Naive thymus-derived CD4-positive, alpha-beta T cell (primary cell): ENCODE results near the gene GMPR. TPM values are rescaled to one million over a fixed set of nuclear protein-coding genes. Genes with fewer than 3 reads are reported as not detected.

Experiments
- ATAC-seq: fragments of 150-1000 bp; cut with Tn5 transposase; 2 replicates; pipeline ENCODE4 v1.10.0; 2021; ENCODE audit warnings: mild to moderate bottlenecking, moderate library complexity
- CTCF ChIA-PET: fragments of 350-600 bp; sonication (Branson Sonifier 250); formaldehyde crosslinking; loops from one replicate; lab custom pipeline; 2021; ENCODE audit warnings: antibody characterized with exemption; lab: Charles Lee
- POLR2A ChIA-PET: fragments of 350-600 bp; sonication (Branson Sonifier 250); formaldehyde crosslinking; loops from one replicate; lab custom pipeline; 2021; ENCODE audit warnings: antibody characterized with exemption, inconsistent platforms; lab: Charles Lee
- DNase-seq, 9 donors: peaks; one replicate each; pipeline versions ENCODE4 v3.0.0 to v3.0.0-alpha.2; 2020 to 2022; ENCODE audit warnings: mixed read lengths in 1 of 9
- H3K27ac ChIP-seq: one replicate; pipeline ENCODE4 v1.7.0; 2013; ENCODE audit warnings: mild to moderate bottlenecking, low read depth, low read length, moderate library complexity
- H3K27me3 ChIP-seq, 2 donors: one replicate each; pipeline ENCODE4 v1.7.0; 2013; ENCODE audit warnings: low read length in 2 of 2, mild to moderate bottlenecking in 2 of 2, moderate library complexity in 2 of 2; ENCODE audit not compliant: control insufficient read depth in 2 of 2, insufficient read depth in 2 of 2
- H3K36me3 ChIP-seq, 3 experiments: 1 replicate in 2 of 3; 2 replicates in 1 of 3; pipeline ENCODE4 v1.7.0; 2013; ENCODE audit warnings: low read length in 3 of 3, mild to moderate bottlenecking in 3 of 3, moderate library complexity in 1 of 3; ENCODE audit not compliant: insufficient read depth in 3 of 3, control insufficient read depth in 2 of 3
- H3K4me1 ChIP-seq, 2 donors: one replicate each; pipeline ENCODE4 v1.7.0; 2013; ENCODE audit warnings: low read length in 2 of 2, mild to moderate bottlenecking in 2 of 2, moderate library complexity in 1 of 2; ENCODE audit not compliant: control insufficient read depth in 2 of 2, insufficient read depth in 2 of 2
- H3K4me3 ChIP-seq: 2 replicates; pipeline ENCODE4 v1.7.0; 2013; ENCODE audit warnings: mild to moderate bottlenecking, low read length
- H3K9me3 ChIP-seq, 3 experiments: 1 replicate in 2 of 3; 2 replicates in 1 of 3; pipeline ENCODE4 v1.7.0; 2013; ENCODE audit warnings: low read length in 3 of 3; ENCODE audit not compliant: control insufficient read depth in 2 of 3
- H3K27ac Mint-ChIP-seq, 9 donors: one replicate each; pipeline ENCODE4 v1.8.0; 2020 to 2022; ENCODE audit warnings: mixed read lengths in 9 of 9, mild to moderate bottlenecking in 8 of 9, moderate library complexity in 5 of 9, inconsistent platforms in 2 of 9
- H3K27me3 Mint-ChIP-seq, 5 donors: one replicate each; pipeline ENCODE4 v1.8.0; 2021 to 2022; ENCODE audit warnings: mixed read lengths in 5 of 5, mild to moderate bottlenecking in 1 of 5
- H3K36me3 Mint-ChIP-seq, 5 donors: one replicate each; pipeline ENCODE4 v1.8.0; 2020 to 2022; ENCODE audit warnings: mixed read lengths in 5 of 5, mild to moderate bottlenecking in 3 of 5, inconsistent platforms in 1 of 5
- H3K4me1 Mint-ChIP-seq, 7 donors: one replicate each; pipeline ENCODE4 v1.8.0; 2020 to 2022; ENCODE audit warnings: mixed read lengths in 7 of 7, mild to moderate bottlenecking in 3 of 7, inconsistent platforms in 1 of 7
- H3K4me3 Mint-ChIP-seq, 10 donors: one replicate each; pipeline ENCODE4 v1.8.0; 2020 to 2022; ENCODE audit warnings: mild to moderate bottlenecking in 10 of 10, mixed read lengths in 10 of 10, moderate library complexity in 6 of 10, inconsistent platforms in 2 of 10
- H3K9me3 Mint-ChIP-seq, 11 donors: one replicate each; pipeline ENCODE4 v1.8.0; 2020 to 2022; ENCODE audit warnings: mixed read lengths in 11 of 11, mild to moderate bottlenecking in 4 of 11, inconsistent platforms in 1 of 11, moderate library complexity in 1 of 11
- intact Hi-C, 2 donors: fragments of 100-400 bp; cut with micrococcal nuclease; formaldehyde crosslinking; loops; one replicate each; pipeline ENCODE4 v1.15.1; 2023
- polyA plus RNA-seq, 2 donors: library from polyadenylated mRNA; unstranded; fragments of 300-500 nt; fragmentation: Illumina TruSeq; gene quantifications; one replicate each; pipeline ENCODE4 v1.2.3, GENCODE V29; 2021
- total RNA-seq, 6 experiments: library from RNA in 5 of 6; stranded (reverse) in 5 of 6; gene quantifications; 1 replicate in 5 of 6; 2 replicates in 1 of 6; pipeline ENCODE4 v1.2.3 and lab custom pipeline; 2021 to 2026

Gene GMPR
- total and polyA plus RNA-seq, 7 experiments from 2014 or later, result 0.60 to 2.1 (median 0.93) TPM; not detected in 2

- no peaks in the 10 kb centered on the region for H3K9me3 ChIP-seq
- no peaks in the 10 kb centered on the region for H3K9me3 Mint-ChIP-seq
- CTCF ChIA-PET, result interaction anchor here (0.6 to 1.5 kb wide), 6 partner anchors 9 to 1000 kb away, joined by 3 to 8 read pairs (median 3); no protein-coding TSS in a partner anchor
- no peak overlapping the region for H3K4me3 Mint-ChIP-seq
- no peaks in the 10 kb centered on the region for H3K27me3 ChIP-seq
- no peaks in the 10 kb centered on the region for H3K4me1 ChIP-seq
- no peaks in the 10 kb centered on the region for H3K36me3 Mint-ChIP-seq
- POLR2A ChIA-PET, result interaction anchor here (0.7 kb wide), 1 partner anchor 103 kb away, joined by 3 read pairs; no protein-coding TSS in a partner anchor
- H3K27me3 Mint-ChIP-seq, result peaks cover 14 to 27% (median 26%) of the 10 kb centered on the region in 5 donors
- no peaks in the 10 kb centered on the region for H3K36me3 ChIP-seq
- peaks cover 0 to 6% (median 0%) of the 10 kb centered on the region in 7 donors for H3K4me1 Mint-ChIP-seq
- ATAC-seq (no peak), DNase-seq (no peak)
- no peak overlapping the region for H3K27ac Mint-ChIP-seq
- H3K27ac ChIP-seq, result no peak overlapping the region
- intact Hi-C loops, result loop anchor here in 1 of 2 donors (5.0 to 10.0 kb wide), 2 partner anchors 314 to 717 kb away; no protein-coding TSS in a partner anchor
- no peak overlapping the region for H3K4me3 ChIP-seq
Measured at GRCh38 chr6:16208989-16209388, 29.4 kb upstream of the GMPR start.

GRCh38 chr6:16209539-16209938 lies 28.8 kb upstream of the GMPR start:
- DNase-seq (no peak), ATAC-seq (no peak)
- Mint-ChIP-seq H3K36me3 (no peaks in the 10 kb centered on the region), H3K9me3 (no peaks in the 10 kb centered on the region), H3K27ac (no peak overlapping the region), H3K4me3 (no peak overlapping the region), H3K4me1 (peaks cover 0 to 6% (median 0%) of the 10 kb centered on the region in 7 donors), H3K27me3 (peaks cover 20 to 32% (median 32%) of the 10 kb centered on the region in 5 donors)
- CTCF ChIA-PET, result interaction anchor here (0.6 to 1.5 kb wide), 6 partner anchors 13 to 1001 kb away, joined by 3 to 8 read pairs (median 3); no protein-coding TSS in a partner anchor
- H3K4me3 ChIP-seq, result no peak overlapping the region
- no peaks in the 10 kb centered on the region for H3K9me3 ChIP-seq
- POLR2A ChIA-PET, result no interaction called here
- H3K4me1 ChIP-seq, result no peaks in the 10 kb centered on the region
- H3K36me3 ChIP-seq, result no peaks in the 10 kb centered on the region
- H3K27me3 ChIP-seq, result no peaks in the 10 kb centered on the region
- intact Hi-C loops, result loop anchor here in 1 of 2 donors (5.0 to 10.0 kb wide), 2 partner anchors 315 to 717 kb away; no protein-coding TSS in a partner anchor
- no peak overlapping the region for H3K27ac ChIP-seq

DNA sequence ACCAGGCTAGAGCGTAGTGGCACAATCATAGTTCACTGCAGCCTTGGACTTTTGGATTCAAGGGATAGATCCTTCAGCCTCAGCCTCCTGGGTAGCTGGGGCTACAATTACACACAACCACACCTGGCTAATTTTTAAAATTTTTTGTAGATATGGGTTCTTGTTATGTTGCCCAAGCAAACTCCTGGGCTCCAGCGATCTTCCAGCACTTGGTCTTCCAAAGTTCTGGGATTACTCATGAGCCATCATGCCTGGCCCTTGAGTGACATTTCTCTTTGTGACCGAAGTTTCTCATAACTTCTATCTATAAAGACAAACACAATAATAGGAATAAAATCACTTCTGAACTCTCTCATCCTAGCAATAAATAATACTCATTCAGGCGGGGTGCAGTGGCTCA lies 26.1 kb upstream of the GMPR start:
- Mint-ChIP-seq H3K27me3 (peaks cover 37 to 48% (median 43%) of the 10 kb centered on the region in 5 donors), H3K27ac (no peak overlapping the region), H3K9me3 (no peaks in the 10 kb centered on the region), H3K4me3 (no peak overlapping the region), H3K4me1 (peaks cover 0 to 5% (median 0%) of the 10 kb centered on the region in 7 donors), H3K36me3 (no peaks in the 10 kb centered on the region)
- H3K4me1 ChIP-seq, result no peaks in the 10 kb centered on the region
- no peak for ATAC-seq
- DNase-seq, result no peak
- no peaks in the 10 kb centered on the region for H3K27me3 ChIP-seq
- ChIA-PET CTCF (no interaction called here), POLR2A (no interaction called here)
- no peak overlapping the region for H3K4me3 ChIP-seq
- no peaks in the 10 kb centered on the region for H3K9me3 ChIP-seq
- intact Hi-C loops, result no loop called here
- H3K27ac ChIP-seq, result no peak overlapping the region
- H3K36me3 ChIP-seq, result no peaks in the 10 kb centered on the region

DNA sequence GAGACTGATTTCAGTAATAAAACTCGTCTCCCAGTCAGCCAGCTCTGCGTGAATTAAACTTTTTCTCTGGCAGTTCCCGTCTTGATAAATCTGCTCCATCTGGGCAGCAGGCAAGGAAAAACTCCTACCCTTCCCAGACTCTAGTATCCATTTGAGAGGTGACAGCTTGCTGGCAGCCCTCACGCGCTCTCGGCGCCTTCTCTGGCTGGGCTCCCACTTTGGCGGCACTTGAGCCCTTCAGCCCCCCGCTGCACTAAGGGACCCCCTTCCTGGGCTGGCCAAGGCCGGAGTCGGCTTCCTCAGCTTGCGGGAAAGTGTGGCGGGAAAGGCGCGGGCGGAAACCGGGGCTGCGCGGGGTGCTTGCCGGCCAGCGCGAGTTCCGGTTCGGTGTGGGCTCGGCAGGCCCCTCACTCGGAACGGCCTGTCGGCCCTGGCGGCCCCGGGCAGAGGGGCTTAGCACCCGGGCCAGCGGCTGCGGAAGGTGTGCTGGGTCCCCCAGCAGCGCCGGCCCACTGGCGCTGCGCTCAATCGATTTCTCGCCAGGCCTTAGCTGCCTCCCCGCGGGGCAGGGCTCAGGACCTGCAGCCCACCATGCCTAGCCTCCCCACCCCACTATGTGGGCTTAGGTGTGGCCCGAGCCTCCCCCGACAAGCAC lies 21.8 kb upstream of the GMPR start:
- Mint-ChIP-seq H3K27me3 (peaks cover 24 to 48% (median 37%) of the 10 kb centered on the region in 5 donors), H3K4me3 (no peak overlapping the region), H3K27ac (no peak overlapping the region), H3K9me3 (no peaks in the 10 kb centered on the region), H3K36me3 (no peaks in the 10 kb centered on the region), H3K4me1 (peaks cover 0 to 5% (median 0%) of the 10 kb centered on the region in 7 donors)
- ChIA-PET POLR2A (no interaction called here), CTCF (interaction anchor here (1.5 kb wide), 1 partner anchor 8 kb away, joined by 5 read pairs; no protein-coding TSS in a partner anchor)
- Histone ChIP-seq H3K4me3 (no peak overlapping the region), H3K27ac (no peak overlapping the region), H3K9me3 (no peaks in the 10 kb centered on the region), H3K27me3 (no peaks in the 10 kb centered on the region), H3K36me3 (no peaks in the 10 kb centered on the region), H3K4me1 (no peaks in the 10 kb centered on the region)
- DNase-seq, result no peak
- no peak for ATAC-seq
- intact Hi-C loops, result no loop called here

GRCh38 chr6:16217156-16217721 lies 21.1 kb upstream of the GMPR start:
- intact Hi-C loops, result no loop called here
- POLR2A ChIA-PET, result no interaction called here

DNA sequence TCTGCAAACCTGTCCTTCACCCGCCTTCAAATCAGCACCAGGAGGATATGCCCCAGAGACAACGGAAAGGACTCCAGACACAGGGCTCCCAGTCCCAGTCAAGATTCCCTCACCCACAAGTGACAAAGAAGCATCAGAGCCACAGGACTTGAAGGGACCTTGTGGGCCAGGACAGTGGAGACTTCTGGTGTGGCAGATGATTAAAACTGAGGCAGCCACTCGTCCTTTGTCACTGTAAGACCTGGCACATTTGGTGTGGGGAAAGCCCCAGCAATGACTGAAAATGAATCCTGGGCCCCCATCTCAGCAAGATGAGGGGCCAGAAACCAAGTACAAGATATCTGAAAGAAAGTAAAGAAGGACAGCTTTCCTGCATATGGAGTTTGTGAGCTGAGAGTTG lies 15.6 kb upstream of the GMPR start:
- Histone ChIP-seq H3K27me3 (no peaks in the 10 kb centered on the region), H3K27ac (no peak overlapping the region), H3K4me1 (no peaks in the 10 kb centered on the region), H3K9me3 (no peaks in the 10 kb centered on the region), H3K36me3 (no peaks in the 10 kb centered on the region), H3K4me3 (no peak overlapping the region)
- intact Hi-C loops, result no loop called here
- no peak overlapping the region for H3K27ac Mint-ChIP-seq
- peaks cover 0 to 3% (median 0%) of the 10 kb centered on the region in 5 donors for H3K36me3 Mint-ChIP-seq
- H3K9me3 Mint-ChIP-seq, result peaks cover 0 to 3% (median 0%) of the 10 kb centered on the region in 11 donors
- peaks cover 0 to 2% (median 0%) of the 10 kb centered on the region in 7 donors for H3K4me1 Mint-ChIP-seq
- ChIA-PET POLR2A (no interaction called here), CTCF (interaction anchor here (1.9 kb wide), 1 partner anchor 17 kb away, joined by 4 read pairs; no protein-coding TSS in a partner anchor)
- no peak overlapping the region for H3K4me3 Mint-ChIP-seq
- peaks cover 0 to 16% (median 9%) of the 10 kb centered on the region in 5 donors for H3K27me3 Mint-ChIP-seq
- DNase-seq, result no peak
- ATAC-seq, result no peak

More at GRCh38 chr6:16217156-16217721, 21.1 kb upstream of the GMPR start:
- Mint-ChIP-seq H3K36me3 (no peaks in the 10 kb centered on the region), H3K27ac (no peak overlapping the region), H3K27me3 (peaks cover 24 to 42% (median 36%) of the 10 kb centered on the region in 5 donors), H3K4me3 (no peak overlapping the region), H3K9me3 (no peaks in the 10 kb centered on the region), H3K4me1 (peaks cover 0 to 5% (median 0%) of the 10 kb centered on the region in 7 donors)
- CTCF ChIA-PET, result interaction anchor here (1.5 kb wide), 1 partner anchor 9 kb away, joined by 5 read pairs; no protein-coding TSS in a partner anchor
- H3K4me1 ChIP-seq, result no peaks in the 10 kb centered on the region
- no peak overlapping the region for H3K4me3 ChIP-seq
- H3K27ac ChIP-seq, result no peak overlapping the region
- DNase-seq (no peak), ATAC-seq (no peak)
- H3K9me3 ChIP-seq, result no peaks in the 10 kb centered on the region
- no peaks in the 10 kb centered on the region for H3K27me3 ChIP-seq
- H3K36me3 ChIP-seq, result no peaks in the 10 kb centered on the region
